Kidney (tissue), 14 donors: ENCODE data around the gene APOL4. TPM values are rescaled to one million over a fixed set of nuclear protein-coding genes. Genes with fewer than 3 reads are reported as not detected.

ENCODE experiments used
- DNase-seq, 5 donors: peaks; one replicate each; pipeline ENCODE4 v3.0.0-alpha.2; 2013 to 2020
- FAIRE-seq: peaks from 2 replicates; lab custom pipeline; 2012; peaks lifted over from hg19 to GRCh38; lab: Jason Lieb, UNC
- H3K27ac ChIP-seq, 2 donors: one replicate each; pipeline ENCODE4 v1.7.0; 2013; ENCODE audit warnings: low read depth in 2 of 2, low read length in 2 of 2, inconsistent platforms in 1 of 2
- H3K27me3 ChIP-seq: one replicate; pipeline ENCODE4 v1.7.1; 2013; ENCODE audit warnings: low read length, inconsistent platforms; ENCODE audit not compliant: control insufficient read depth, insufficient read depth
- H3K36me3 ChIP-seq, 3 donors: one replicate each; pipeline versions ENCODE4 v1.7.0 to v1.7.1; 2013; ENCODE audit warnings: low read length in 3 of 3, control low read depth in 1 of 3, inconsistent platforms in 1 of 3; ENCODE audit not compliant: insufficient read depth in 3 of 3, control insufficient read depth in 2 of 3
- H3K4me1 ChIP-seq, 3 donors: one replicate each; pipeline versions ENCODE4 v1.7.0 to v1.7.1; 2013; ENCODE audit warnings: low read length in 3 of 3, inconsistent platforms in 1 of 3, low read depth in 1 of 3; ENCODE audit not compliant: control insufficient read depth in 2 of 3, insufficient read depth in 2 of 3
- H3K4me3 ChIP-seq, 3 donors: one replicate each; pipeline versions ENCODE4 v1.7.0 to v1.8.1; 2013; ENCODE audit warnings: low read length in 3 of 3, control low read depth in 1 of 3, inconsistent platforms in 1 of 3
- H3K9ac ChIP-seq, 3 donors: one replicate each; pipeline versions ENCODE4 v1.7.0 to v1.7.1; 2013; ENCODE audit warnings: low read length in 3 of 3, control low read depth in 1 of 3, inconsistent platforms in 1 of 3
- H3K9me3 ChIP-seq, 3 donors: one replicate each; pipeline versions ENCODE4 v1.7.0 to v1.7.1; 2013; ENCODE audit warnings: low read length in 3 of 3, control low read depth in 1 of 3, inconsistent platforms in 1 of 3; ENCODE audit not compliant: control insufficient read depth in 2 of 3, insufficient read depth in 1 of 3
- intact Hi-C: fragments of 100-400 bp; cut with DNase I; formaldehyde crosslinking; loops from one replicate; pipeline ENCODE4 v1.11.1; 2022
- polyA plus RNA-seq: library from polyadenylated mRNA; stranded (reverse); fragments of 350-450 nt; fragmentation: Illumina TruSeq; extraction: RNeasy Lipid Tissue Mini Kit (QIAGEN cat#74804); gene quantifications from one replicate; pipeline ENCODE4 v1.2.3, GENCODE V29; 2014; ENCODE audit warnings: low read depth, low replicate concordance; ENCODE audit not compliant: insufficient read depth
- total RNA-seq: library from RNA; stranded (reverse); fragmentation: NEBNext Ultra II Directional; extraction: Animal tissue kit (Norgen Biotek cat#: 25700); gene quantifications from one replicate; pipeline ENCODE4 v1.2.1, GENCODE V29; 2021
- TF ChIP-seq, protein P1 (sequence below): IDR thresholded peaks from 3 replicates; pipeline ENCODE4 v1.5.1; 2012; ENCODE audit warnings: mild to moderate bottlenecking, moderate library complexity, borderline replicate concordance; ENCODE audit not compliant: insufficient read depth; ENCODE audit errors: extremely low read depth
- donor health status: control.
- donor health status: control.
- donor health status: control.
- donor health status: control.
- donor health status: control.
- donor health status: DM: yes; HTN: yes; CAD: no.
- donor health status: Normal renal cell carcinoma (clear cell type).

APOL4 gene
- total and polyA plus RNA-seq, 2 donors from 2014 or later = 6.1 to 8.7 TPM

DNA sequence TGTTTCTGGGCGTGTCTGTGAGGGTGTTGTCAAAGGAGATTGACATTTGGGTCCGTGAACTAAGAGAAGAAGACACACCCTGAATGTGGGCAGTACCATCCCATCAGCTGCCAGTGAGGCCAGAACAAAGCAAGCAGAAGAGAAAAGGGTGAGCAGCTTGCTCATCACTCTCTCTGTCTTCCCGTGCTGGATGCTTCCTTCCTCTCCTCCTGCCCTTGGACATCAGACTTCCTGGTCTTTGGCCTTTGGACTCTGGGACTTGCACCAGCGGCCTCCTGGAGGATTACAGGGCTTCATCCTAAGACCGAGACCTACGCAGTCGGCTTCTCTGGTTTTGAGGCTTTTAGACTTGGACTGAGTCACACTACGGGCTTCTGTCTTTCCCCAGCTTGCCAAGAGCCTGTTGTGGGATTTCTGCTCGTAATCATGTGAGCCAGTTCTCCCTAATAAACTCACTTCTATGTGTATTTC, 18.9 kb upstream of the APOL4 start:
- Histone ChIP-seq H3K9ac (no peak overlapping the region), H3K36me3 (no peaks in the 10 kb centered on the region), H3K4me3 (no peak overlapping the region), H3K27me3 (no peaks in the 10 kb centered on the region), H3K9me3 (no peaks in the 10 kb centered on the region), H3K4me1 (peaks cover 0 to 3% (median 0%) of the 10 kb centered on the region in 3 donors), H3K27ac (no peak overlapping the region)
- intact Hi-C loops = no loop called here
- TF ChIP-seq, protein P1, sequence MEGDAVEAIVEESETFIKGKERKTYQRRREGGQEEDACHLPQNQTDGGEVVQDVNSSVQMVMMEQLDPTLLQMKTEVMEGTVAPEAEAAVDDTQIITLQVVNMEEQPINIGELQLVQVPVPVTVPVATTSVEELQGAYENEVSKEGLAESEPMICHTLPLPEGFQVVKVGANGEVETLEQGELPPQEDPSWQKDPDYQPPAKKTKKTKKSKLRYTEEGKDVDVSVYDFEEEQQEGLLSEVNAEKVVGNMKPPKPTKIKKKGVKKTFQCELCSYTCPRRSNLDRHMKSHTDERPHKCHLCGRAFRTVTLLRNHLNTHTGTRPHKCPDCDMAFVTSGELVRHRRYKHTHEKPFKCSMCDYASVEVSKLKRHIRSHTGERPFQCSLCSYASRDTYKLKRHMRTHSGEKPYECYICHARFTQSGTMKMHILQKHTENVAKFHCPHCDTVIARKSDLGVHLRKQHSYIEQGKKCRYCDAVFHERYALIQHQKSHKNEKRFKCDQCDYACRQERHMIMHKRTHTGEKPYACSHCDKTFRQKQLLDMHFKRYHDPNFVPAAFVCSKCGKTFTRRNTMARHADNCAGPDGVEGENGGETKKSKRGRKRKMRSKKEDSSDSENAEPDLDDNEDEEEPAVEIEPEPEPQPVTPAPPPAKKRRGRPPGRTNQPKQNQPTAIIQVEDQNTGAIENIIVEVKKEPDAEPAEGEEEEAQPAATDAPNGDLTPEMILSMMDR = no peak
- DNase-seq (peak in 1 of 5 donors; percentile 28), FAIRE-seq (no peak)

- no peak for DNase-seq
- intact Hi-C loops = no loop called here
- TF ChIP-seq, protein P1 = no peak
- Histone ChIP-seq H3K36me3 (no peaks in the 10 kb centered on the region), H3K27ac (no peak overlapping the region), H3K27me3 (no peaks in the 10 kb centered on the region), H3K4me1 (peaks cover 0 to 8% (median 5%) of the 10 kb centered on the region in 3 donors), H3K4me3 (no peak overlapping the region), H3K9me3 (no peaks in the 10 kb centered on the region), H3K9ac (no peak overlapping the region)
- no peak for FAIRE-seq
Observed at GRCh38 chr22:36218648-36219193, 17.1 kb upstream of the APOL4 start.

DNA sequence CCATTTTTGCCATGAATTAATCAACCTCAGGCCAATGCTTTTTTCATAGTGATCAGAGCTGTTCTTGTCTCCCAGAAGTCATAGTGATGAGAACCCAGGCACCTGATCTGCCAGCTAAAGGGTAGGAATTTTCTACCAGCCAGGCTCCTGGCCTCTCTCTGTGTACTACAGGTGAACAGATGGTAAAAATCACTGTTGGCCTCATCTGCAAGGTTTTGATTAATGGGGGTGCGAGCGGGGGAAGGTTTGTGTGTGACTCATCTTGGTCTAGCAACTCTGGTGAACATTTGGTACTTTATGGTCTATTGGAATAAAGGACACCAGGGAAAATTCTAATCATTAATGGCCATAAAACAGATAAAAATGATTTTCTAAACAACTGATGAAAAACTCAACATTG, 14.4 kb upstream of the APOL4 start:
- FAIRE-seq (no peak), DNase-seq (peak in 1 of 5 donors; percentile 12)
- Histone ChIP-seq H3K27me3 (no peaks in the 10 kb centered on the region), H3K4me3 (no peak overlapping the region), H3K9me3 (no peaks in the 10 kb centered on the region), H3K9ac (no peak overlapping the region), H3K27ac (no peak overlapping the region), H3K36me3 (no peaks in the 10 kb centered on the region), H3K4me1 (peaks cover 0 to 17% (median 15%) of the 10 kb centered on the region in 3 donors)
- TF ChIP-seq, protein P1 = no peak
- intact Hi-C loops = no loop called here
